GM23338 (cell line): ENCODE measurements around the gene MYOCD.

ENCODE experiments used
- CTCF ChIP-seq, 2 experiments: fragments of 200-600 bp in 1 of 2; sonication (generic) in 1 of 2; conservative IDR thresholded peaks; 2 replicates each; pipeline versions ENCODE4 v1.5.1 to v1.6.1; 2016 to 2017; ENCODE audit warnings: antibody characterized with exemption in 2 of 2, low read depth in 2 of 2, mild to moderate bottlenecking in 2 of 2, moderate library complexity in 1 of 2
- EZH2 ChIP-seq: fragments of 200-600 bp; sonication (generic); IDR thresholded peaks from one replicate; pipeline ENCODE4 v1.8.0; 2017; ENCODE audit warnings: antibody characterized with exemption, mild to moderate bottlenecking, low read depth; ENCODE audit not compliant: unreplicated experiment
- POLR2AphosphoS5 ChIP-seq: IDR thresholded peaks from 2 replicates; pipeline ENCODE4 v1.6.1; 2016; ENCODE audit warnings: antibody characterized with exemption, low read depth
- REST ChIP-seq: IDR thresholded peaks from one replicate; pipeline ENCODE4 v1.6.1; 2018; ENCODE audit warnings: antibody characterized with exemption; ENCODE audit not compliant: unreplicated experiment
- ZNF114 ChIP-seq: fragments of 250-450 bp; sonication (Bioruptor Pico); IDR thresholded peaks from 2 replicates; pipeline ENCODE4 v1.5.0; 2020; ENCODE audit warnings: mild to moderate bottlenecking, moderate library complexity

- TF ChIP-seq CTCF (conservative IDR thresholded peaks at IDR 0.05; ENCODE audit: low read depth in 2 of 2) (no peak), EZH2 (no peak), ZNF114 (CRISPR knock-in tag) (no peak), POLR2AphosphoS5 (no peak), REST (no peak)
Measured at GRCh38 chr17:12813664-12814063, 148.0 kb downstream of the MYOCD start.
